Right lung (tissue), 5 donors: Measurements from ENCODE around the gene B3GLCT. TPM values are rescaled to one million over a fixed set of nuclear protein-coding genes. Genes with fewer than 3 reads are reported as not detected.
"Not testable (repeated sequence)": the region's sequence is repeated elsewhere in the genome, so short reads cannot be mapped to it uniquely, and the experiment has no call there.

Experiments used
- DNase-seq, 2 donors: peaks; one replicate each; pipeline ENCODE4 v3.0.0-alpha.2; 2013
- polyA plus RNA-seq, 5 donors: library from polyadenylated mRNA; unstranded; fragments of 120-200 nt; gene quantifications; one replicate each; pipeline versions ENCODE4 v1.2.1 to v1.2.3, GENCODE V29; 2013; ENCODE audit warnings: inconsistent platforms in 1 of 5, low replicate concordance in 1 of 5; ENCODE audit not compliant: insufficient read length in 5 of 5, insufficient read depth in 1 of 5

The B3GLCT gene
- polyA plus RNA-seq, 5 donors, result 16.0 to 19.2 (median 17.7) TPM

DNA sequence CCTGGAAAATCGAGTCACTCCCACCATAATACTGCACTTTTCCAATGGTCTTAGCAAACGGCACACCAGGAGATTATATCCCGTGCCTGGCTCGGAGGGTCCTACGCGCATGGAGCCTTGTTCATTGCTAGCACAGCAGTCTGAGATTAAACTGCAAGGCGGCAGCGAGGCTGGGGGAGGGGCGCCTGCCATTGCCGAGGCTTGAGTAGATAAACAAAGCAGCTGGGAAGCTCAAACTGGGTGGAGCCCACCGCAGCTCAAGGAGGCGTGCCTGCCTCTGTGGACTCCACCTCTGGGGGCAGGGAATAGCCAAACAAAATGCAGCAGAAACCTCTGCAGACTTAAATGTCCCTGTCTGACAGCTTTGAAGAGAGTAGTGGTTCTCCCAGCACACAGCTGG, 141.1 kb downstream of the B3GLCT start:
- DNase-seq, result not testable (repeated sequence)

DNA sequence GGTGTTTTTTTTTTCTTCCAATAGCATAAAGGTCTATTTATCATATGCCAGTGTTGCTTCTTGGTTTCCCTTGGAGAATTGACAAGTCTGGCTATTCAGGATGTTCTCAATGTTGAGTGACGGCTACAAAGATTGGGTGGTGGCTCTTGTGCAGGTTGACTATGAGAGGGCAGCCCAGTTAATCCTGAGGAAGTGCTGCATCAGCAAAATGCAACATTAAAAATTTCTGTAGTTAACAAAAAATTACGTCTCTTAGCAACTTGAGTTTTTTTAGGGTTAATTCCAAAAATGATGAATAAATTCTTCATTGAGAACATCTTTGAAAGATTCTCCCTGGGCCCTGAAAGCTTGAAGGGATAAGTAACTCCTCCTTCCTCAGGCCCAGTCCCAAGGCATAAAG, 147.1 kb downstream of the B3GLCT start:
- DNase-seq, result no peak

DNA sequence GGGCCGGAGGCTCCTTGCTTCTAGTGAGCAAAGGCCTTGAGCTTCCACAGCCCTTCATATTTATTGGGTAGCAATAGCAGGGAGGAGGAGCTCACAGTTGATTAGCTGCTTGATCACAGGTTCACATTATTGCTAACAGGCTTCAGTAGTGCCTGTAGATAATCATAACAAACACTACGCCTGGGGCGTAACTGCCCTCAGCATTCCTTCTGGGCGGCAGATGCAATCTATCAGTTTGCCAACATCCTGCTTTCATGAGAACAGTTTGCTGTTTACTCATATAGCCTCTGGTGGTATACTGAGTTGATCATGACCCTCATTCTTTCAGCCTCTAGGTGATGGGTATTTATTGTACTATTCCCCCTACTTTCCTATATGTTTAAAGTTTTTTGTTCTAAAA, 149.4 kb downstream of the B3GLCT start:
- no peak for DNase-seq

GRCh38 chr13:31350560-31350959, 150.8 kb downstream of the B3GLCT start:
- no peak for DNase-seq

GRCh38 chr13:31351376-31351775, 151.6 kb downstream of the B3GLCT start:
- no peak for DNase-seq

DNA sequence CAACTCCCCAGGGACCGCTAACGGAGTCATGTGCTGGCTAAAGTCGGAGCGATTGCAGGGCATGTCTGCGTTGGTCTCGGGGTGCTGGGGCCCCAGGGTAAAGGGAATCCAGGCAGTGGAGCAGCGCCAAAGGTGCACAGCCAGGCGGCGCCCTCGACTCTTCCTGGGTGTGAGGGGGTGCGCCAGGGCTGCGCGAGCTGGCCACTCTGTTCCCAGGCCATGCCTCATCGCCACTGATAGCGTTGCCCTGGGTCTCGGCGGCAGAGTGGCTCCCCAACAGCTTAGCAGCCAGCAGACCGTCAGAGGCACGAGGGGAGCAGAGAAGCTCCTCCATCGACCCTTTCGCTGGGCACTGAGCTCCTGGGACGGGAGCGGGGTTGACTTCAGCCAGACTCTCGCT, 152.7 kb downstream of the B3GLCT start:
- no peak for DNase-seq

DNA sequence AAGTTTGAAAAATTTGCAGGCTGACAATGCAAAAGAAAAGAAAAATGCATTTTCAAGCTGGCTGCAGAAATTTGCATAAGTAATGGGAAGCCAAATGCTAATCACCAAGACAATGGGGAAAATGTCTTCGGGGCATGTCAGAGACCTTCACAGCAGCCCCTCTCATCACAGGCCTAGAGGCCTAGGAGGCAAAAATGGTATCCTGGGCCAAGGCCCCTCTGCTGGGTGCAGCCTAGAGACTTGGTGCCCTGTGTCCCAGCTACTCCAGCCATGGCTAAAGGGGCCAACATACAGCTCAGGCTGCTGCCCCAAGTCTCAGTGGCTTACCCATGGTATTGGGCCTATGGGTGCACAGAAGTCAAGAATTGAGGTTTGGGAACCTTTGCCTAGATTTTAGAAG, 155.2 kb downstream of the B3GLCT start:
- DNase-seq, result no peak

DNA sequence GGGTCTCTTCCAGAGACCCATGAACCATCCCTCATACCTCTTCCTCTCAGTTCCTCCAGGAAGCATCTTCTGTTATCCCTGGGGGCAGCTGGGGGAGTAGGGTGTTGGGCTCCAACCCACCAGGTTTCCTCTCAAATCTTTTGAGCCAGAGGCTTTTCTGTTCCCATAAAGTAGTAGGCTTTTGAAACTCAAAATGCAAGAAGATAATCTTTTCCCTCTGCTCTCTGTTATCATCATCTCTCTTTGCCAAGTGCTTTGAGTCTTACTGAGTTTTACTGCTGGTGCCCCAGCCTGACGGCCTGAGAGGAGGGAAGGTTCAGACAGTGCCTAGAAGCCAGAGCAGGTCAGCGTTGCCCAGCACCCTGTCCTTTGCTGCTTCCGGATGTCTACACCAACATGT, 157.2 kb downstream of the B3GLCT start:
- DNase-seq, result no peak

GRCh38 chr13:31357581-31357980, 157.8 kb downstream of the B3GLCT start:
- no peak for DNase-seq

- DNase-seq, result no peak
Observed at GRCh38 chr13:31361673-31362072, 161.9 kb downstream of the B3GLCT start.

DNA sequence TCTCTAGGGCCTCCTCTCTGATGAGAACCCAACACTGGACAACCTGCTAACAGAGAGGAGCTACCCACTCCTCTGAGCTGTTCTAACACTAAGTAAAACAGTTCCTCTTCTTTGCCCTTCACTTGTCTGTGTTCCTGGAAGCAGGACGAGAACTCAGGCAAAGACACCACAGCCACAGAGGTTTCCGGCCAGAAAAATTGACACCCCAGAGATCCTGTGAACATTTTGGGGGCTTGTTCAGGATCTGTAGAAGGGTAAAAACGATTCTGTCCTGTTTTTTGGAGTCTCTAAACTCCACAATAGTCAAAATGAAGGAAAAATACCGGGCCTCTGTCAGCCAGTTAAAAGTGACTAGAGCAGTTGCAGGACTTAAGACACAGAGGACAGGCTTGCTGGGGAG, 165.9 kb downstream of the B3GLCT start:
- no peak for DNase-seq

- DNase-seq, result no peak
Observed at GRCh38 chr13:31367410-31367809, 167.6 kb downstream of the B3GLCT start.

- no peak for DNase-seq
Observed at GRCh38 chr13:31369213-31369612, 169.4 kb downstream of the B3GLCT start.

DNA sequence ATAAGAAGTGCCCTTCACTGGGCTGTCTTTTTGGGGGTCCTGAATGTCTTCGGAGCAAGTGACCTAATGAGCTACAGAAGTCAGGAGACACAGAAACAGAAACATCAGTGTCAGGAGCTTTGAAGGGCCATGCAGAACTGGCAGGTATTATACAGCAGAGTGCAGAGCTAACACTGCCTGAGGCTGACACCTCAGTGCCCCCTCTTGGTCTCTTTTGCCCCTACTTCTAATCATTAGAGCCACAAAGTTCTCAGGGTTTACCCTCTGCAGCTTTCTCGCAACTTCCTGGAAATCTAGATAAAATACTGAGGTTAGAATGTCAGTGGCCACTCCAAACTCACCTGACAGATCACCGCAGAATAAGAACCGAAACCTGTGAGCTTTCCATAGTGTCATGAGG, 172.7 kb downstream of the B3GLCT start:
- no peak for DNase-seq

DNA sequence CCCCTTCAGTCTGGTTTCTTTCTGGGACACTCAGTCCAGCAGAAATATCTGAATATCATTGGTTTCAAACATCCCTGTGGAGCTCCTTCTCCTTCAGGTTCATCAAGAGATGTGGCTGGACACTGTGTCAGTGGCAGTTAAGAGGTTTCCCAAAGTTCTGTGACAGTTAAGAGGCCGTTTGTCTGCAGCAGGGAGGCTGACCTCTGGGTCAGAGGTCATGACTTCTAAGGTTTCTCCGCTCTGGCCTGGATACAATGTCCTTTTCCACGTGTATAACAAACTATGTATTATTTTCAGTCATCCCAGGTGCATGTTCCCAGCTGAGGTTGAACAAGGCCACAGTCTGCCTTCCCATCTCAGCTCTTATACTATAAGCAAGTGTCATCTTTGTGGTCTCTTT, 174.9 kb downstream of the B3GLCT start:
- DNase-seq, result no peak

DNA sequence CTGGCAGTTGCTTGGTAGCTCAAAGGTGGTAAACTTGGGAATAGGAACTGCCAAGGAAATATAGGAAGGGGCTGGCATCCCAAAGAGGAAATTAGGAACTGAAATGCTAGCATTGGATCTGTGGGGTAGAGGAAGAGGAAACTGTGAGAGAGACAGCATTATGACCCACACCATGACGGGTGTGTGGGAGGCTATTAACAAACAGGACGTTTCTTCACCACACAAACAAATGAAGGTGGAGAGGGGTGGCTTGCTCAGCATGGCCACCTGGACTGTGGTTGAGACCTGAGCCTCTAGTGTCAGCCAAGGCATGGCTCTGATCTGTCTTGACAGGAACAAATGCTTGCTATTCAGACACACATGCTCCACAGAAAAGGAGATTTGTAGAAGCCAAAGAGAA, 178.2 kb downstream of the B3GLCT start:
- DNase-seq, result no peak

- no peak for DNase-seq
Observed at GRCh38 chr13:31380715-31381114, 180.9 kb downstream of the B3GLCT start.

Other genes starting within 250 kb of the B3GLCT start
- 100 to 1,000 TPM in 3 of 5 donors, 10 to 100 TPM in 2; 77.7 to 126 (median 100) TPM for gene HSPH1, start 38.1 kb upstream of the B3GLCT start, polyA plus RNA-seq